ENCODE data around the gene FAIM2.

The FAIM2 gene

GRCh38 chr12:49939307-49939706, 35.6 kb upstream of the FAIM2 start:
- no peak for DNase-seq

GRCh38 chr12:49937639-49938300, 34.1 kb upstream of the FAIM2 start:
- no peak for DNase-seq

- DNase-seq, result no peak
Observed at GRCh38 chr12:49936925-49937324, 33.2 kb upstream of the FAIM2 start.

GRCh38 chr12:49934505-49934904, 30.8 kb upstream of the FAIM2 start:
- DNase-seq, result no peak

- no peak for DNase-seq
Observed at GRCh38 chr12:49933796-49934195, 30.1 kb upstream of the FAIM2 start.

GRCh38 chr12:49932533-49933130, 28.9 kb upstream of the FAIM2 start:
- no peak for DNase-seq

- DNase-seq, result no peak
Observed at GRCh38 chr12:49932023-49932422, 28.3 kb upstream of the FAIM2 start.

DNA sequence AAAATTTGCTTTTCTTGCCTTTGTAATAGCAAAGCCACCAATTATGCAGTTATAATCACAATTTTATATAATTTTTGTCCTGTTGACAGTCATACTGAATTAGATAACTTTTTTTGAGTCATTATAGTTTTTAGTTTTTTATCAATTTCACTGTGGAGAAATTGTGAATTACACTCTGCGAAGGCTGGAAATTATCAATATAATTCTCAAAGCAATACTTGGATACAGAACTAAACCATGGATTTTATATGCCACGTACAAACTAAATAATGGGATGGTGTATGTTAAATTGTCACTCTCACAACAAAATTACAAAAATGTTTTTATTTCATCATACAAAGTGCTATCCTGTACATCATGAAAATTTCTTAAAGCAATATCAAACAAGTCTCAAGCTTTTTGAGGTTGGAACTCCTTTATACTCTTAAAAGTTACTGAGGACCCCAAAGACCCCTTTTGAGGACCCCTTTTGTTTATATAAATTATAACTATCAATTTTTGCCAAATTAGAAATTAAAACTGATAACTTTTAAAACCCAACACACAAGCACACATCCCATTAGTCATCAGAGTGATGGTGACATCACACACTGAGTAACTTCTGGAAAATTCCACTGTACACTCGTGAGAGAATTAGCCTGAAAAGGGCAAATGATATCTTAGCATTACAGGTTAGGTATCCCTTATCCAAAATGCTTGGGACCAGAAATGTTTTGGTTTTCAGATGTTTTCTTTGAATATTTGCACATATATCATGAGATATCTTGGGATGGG, 27.0 kb upstream of the FAIM2 start:
- DNase-seq, result no peak

- DNase-seq, result no peak
Observed at GRCh38 chr12:49929581-49929980, 25.9 kb upstream of the FAIM2 start.

- DNase-seq, result no peak
Observed at GRCh38 chr12:49928471-49928870, 24.8 kb upstream of the FAIM2 start.

DNA sequence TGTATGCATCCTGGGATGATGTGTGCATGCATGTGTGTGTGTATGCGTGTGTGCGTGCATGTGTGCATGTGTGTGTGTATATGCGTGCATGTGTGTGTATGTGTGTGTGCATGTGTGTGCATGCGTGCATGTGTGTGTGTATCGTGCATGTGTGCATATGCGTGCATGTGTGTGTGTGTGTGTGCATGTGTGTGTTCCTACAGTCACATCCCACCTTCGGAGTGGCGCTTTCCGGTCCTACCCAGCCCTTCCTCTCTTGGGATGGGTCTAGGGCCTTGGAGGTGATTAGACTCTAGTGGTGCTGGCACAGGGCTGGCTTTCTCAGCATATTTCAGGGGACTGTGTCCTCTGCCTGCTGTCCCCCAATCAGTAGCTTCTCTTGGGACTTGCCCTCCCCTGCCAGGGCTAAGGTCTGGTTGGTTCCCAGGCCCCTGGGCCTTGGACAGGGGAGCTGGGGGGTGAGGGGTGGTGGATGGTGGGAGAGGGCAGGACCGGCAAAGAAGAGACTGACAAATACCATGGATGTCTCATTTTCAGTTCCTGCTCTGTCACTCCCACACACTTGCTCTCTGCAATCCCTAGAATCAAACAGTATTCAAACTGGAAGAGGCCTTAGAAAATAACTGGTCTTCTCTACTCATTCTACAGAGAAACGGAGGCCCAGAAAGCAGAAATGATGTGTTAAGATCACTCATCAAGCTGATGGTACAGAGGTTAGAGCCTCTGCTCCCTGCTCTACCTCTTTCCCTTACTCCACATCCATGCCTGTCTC, 21.9 kb upstream of the FAIM2 start:
- no peak for DNase-seq

DNA sequence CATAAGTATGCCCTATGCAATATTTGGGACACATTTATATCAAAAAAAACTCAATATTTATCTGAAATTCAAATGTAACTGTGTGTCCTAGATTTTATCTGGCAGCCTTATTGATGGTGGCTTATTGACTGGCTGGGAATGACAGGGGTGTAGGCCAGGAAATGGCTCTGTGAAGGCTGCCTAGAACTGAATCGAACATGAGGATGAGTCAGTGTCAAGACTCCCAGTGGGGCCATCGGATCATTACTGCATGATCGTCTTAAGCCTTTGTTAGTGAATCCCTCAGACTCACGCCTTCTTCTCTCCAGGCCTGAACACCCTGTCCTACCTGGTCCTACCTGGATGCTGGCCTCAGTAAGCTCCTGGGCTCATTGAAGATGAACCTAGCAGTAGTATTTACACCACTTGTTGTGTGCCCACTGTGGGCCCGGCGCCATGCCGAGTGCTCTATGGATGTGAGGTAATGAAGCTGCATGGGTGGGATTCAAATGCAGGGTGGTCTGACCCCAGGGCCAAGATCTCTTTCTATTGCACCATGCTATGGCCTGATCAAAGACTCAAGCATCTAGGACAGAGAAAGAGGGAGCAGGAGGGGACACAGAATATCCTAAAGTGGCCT, 21.0 kb upstream of the FAIM2 start:
- DNase-seq, result no peak

GRCh38 chr12:49923880-49924556, 20.3 kb upstream of the FAIM2 start:
- DNase-seq, result no peak

GRCh38 chr12:49923035-49923644, 19.4 kb upstream of the FAIM2 start:
- DNase-seq, result no peak

GRCh38 chr12:49922349-49923034, 18.8 kb upstream of the FAIM2 start:
- no peak for DNase-seq

GRCh38 chr12:49921936-49922335, 18.2 kb upstream of the FAIM2 start:
- DNase-seq, result no peak

DNA sequence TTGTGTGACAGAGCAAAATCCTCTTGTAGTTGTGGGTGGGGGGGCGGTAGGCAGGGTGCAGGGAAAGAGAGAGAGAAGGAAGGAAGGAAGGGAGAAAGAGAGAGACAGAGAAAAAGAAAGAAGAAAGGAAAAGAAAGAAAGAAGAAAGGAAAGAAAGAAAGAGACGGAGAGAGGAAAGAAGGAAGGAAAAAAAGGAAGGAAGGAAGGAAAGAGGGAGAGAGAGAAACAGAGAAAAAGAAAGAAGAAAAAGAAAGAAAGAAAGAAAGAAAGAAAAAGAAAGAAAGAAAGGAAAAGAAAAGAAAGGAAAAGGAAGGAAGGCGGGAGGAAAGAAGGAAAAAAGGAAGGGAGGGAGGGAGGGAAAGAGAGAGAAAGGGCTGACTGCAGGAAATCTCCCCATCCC, 17.6 kb upstream of the FAIM2 start:
- DNase-seq, result no peak

- no peak for DNase-seq
Observed at GRCh38 chr12:49920915-49921286, 17.2 kb upstream of the FAIM2 start.

GRCh38 chr12:49920241-49920914, 16.7 kb upstream of the FAIM2 start:
- DNase-seq, result no peak

- no peak for DNase-seq
Observed at GRCh38 chr12:49917788-49918173, 14.1 kb upstream of the FAIM2 start.

Measured in DMS153 (cell line).